Measurements from ENCODE around the gene ERCC3.
"Not testable (repeated sequence)": the region's sequence is repeated elsewhere in the genome, so short reads cannot be mapped to it uniquely, and the experiment has no call there.

The ERCC3 gene

GRCh38 chr2:127216095-127216494 is 77.8 kb downstream of the ERCC3 start:
- TF ChIP-seq CTCF (IDR thresholded peaks at IDR 0.05; ENCODE audit: low read depth, low read length, missing control alignments) = no peak
- H3K4me3 ChIP-seq (replicated peaks; ENCODE audit: low read depth, low read length) = no peak overlapping the region
- DNase-seq (ENCODE audit: extremely low read depth, low read depth) = no peak

GRCh38 chr2:127214201-127214600 is 79.7 kb downstream of the ERCC3 start:
- not testable (repeated sequence) for H3K4me3 ChIP-seq (replicated peaks; ENCODE audit: low read depth, low read length); DNase-seq (ENCODE audit: extremely low read depth, low read depth)

GRCh38 chr2:127208313-127208712 is 85.6 kb downstream of the ERCC3 start:
- TF ChIP-seq CTCF (IDR thresholded peaks at IDR 0.05; ENCODE audit: low read depth, low read length, missing control alignments) = no peak
- H3K4me3 ChIP-seq (replicated peaks; ENCODE audit: low read depth, low read length) = no peak overlapping the region
- DNase-seq (ENCODE audit: extremely low read depth, low read depth) = no peak

All from HFF-Myc (cell line).